GM19240 (cell line): ENCODE measurements around the gene INTS7.
"Not testable (repeated sequence)": the region's sequence is repeated elsewhere in the genome, so short reads cannot be mapped to it uniquely, and the experiment has no call there.

Source experiments
- DNase-seq: peaks from one replicate; pipeline ENCODE4 v3.0.0; 2011; ENCODE audit warnings: low spot score; ENCODE audit not compliant: insufficient read length

Gene INTS7

GRCh38 chr1:212037900-212038299, 2.5 kb upstream of the INTS7 start:
- no peak for DNase-seq

GRCh38 chr1:212035835-212036605, 663 bp upstream of the INTS7 start:
- no peak for DNase-seq

GRCh38 chr1:212034516-212035122, 738 bp downstream of the INTS7 start:
- no peak for DNase-seq

- no peak for DNase-seq
These were observed 4.3 kb downstream of the INTS7 start for GRCh38 chr1:212030936-212031528.

- not testable (repeated sequence) for DNase-seq
These were observed 7.6 kb downstream of the INTS7 start for GRCh38 chr1:212027727-212028126.

- DNase-seq, result no peak
These were observed 10.7 kb downstream of the INTS7 start for GRCh38 chr1:212024469-212025149.

GRCh38 chr1:212022908-212023307, 12.4 kb downstream of the INTS7 start:
- not testable (repeated sequence) for DNase-seq

GRCh38 chr1:212021563-212021962, 13.8 kb downstream of the INTS7 start:
- no peak for DNase-seq

GRCh38 chr1:212020975-212021374, 14.4 kb downstream of the INTS7 start:
- DNase-seq, result no peak

GRCh38 chr1:212013672-212014071, 21.7 kb downstream of the INTS7 start:
- no peak for DNase-seq

- DNase-seq, result peak; percentile 71
These were observed 23.2 kb downstream of the INTS7 start for GRCh38 chr1:212012034-212012740.

GRCh38 chr1:212010004-212010403, 25.4 kb downstream of the INTS7 start:
- DNase-seq, result no peak

- DNase-seq, result no peak
These were observed 25.8 kb downstream of the INTS7 start for GRCh38 chr1:212009561-212009960.

- no peak for DNase-seq
These were observed 27.5 kb downstream of the INTS7 start for GRCh38 chr1:212007886-212008285.

- no peak for DNase-seq
These were observed 28.2 kb downstream of the INTS7 start for GRCh38 chr1:212007178-212007577.

GRCh38 chr1:212004895-212005608, 30.3 kb downstream of the INTS7 start:
- no peak for DNase-seq

- no peak for DNase-seq
These were observed 32.8 kb downstream of the INTS7 start for GRCh38 chr1:212002536-212002935.

GRCh38 chr1:211997426-211997825, 37.9 kb downstream of the INTS7 start:
- DNase-seq, result not testable (repeated sequence)

GRCh38 chr1:211991695-211992094, 43.7 kb downstream of the INTS7 start:
- DNase-seq, result no peak

GRCh38 chr1:211986628-211987254, 48.6 kb downstream of the INTS7 start:
- DNase-seq, result no peak
